NT2/D1 (cell line): Measurements from ENCODE around the gene PWWP3B.
"Not testable (repeated sequence)": the region's sequence is repeated elsewhere in the genome, so short reads cannot be mapped to it uniquely, and the experiment has no call there.

Source experiments
- DNase-seq: peaks from one replicate; pipeline ENCODE4 v3.0.0-alpha.2; 2011; ENCODE audit warnings: low read depth, low spot score
- H3K27me3 ChIP-seq: 2 replicates; pipeline ENCODE4 v1.6.0; 2011; ENCODE audit warnings: mild to moderate bottlenecking; ENCODE audit not compliant: insufficient read length, insufficient read depth
- H3K36me3 ChIP-seq: 2 replicates; pipeline ENCODE4 v1.6.1; 2011; ENCODE audit warnings: mild to moderate bottlenecking, low read length, mixed read lengths; ENCODE audit not compliant: insufficient read depth, insufficient read length
- H3K4me1 ChIP-seq: 2 replicates; pipeline ENCODE4 v1.5.1; 2011; ENCODE audit not compliant: insufficient read depth, insufficient read length
- H3K4me3 ChIP-seq: 2 replicates; pipeline ENCODE4 v1.5.1; 2011; ENCODE audit warnings: low read depth; ENCODE audit not compliant: insufficient read length
- H3K9ac ChIP-seq: 2 replicates; pipeline ENCODE4 v1.6.0; 2011; ENCODE audit warnings: low read depth; ENCODE audit not compliant: insufficient read length
- H3K9me3 ChIP-seq: 2 replicates; pipeline ENCODE4 v1.5.1; 2011; ENCODE audit warnings: mild to moderate bottlenecking, low read length; ENCODE audit not compliant: insufficient read depth
- SUZ12 ChIP-seq: IDR thresholded peaks from 2 replicates; pipeline ENCODE4 v1.6.1; 2011; ENCODE audit not compliant: insufficient read length, insufficient read depth; ENCODE audit errors: extremely low read depth
- YY1 ChIP-seq: IDR thresholded peaks from 2 replicates; pipeline ENCODE4 v1.6.1; 2011; ENCODE audit not compliant: insufficient read length, insufficient read depth
- ZNF274 ChIP-seq: IDR thresholded peaks from 2 replicates; pipeline ENCODE4 v1.6.1; 2011; ENCODE audit warnings: mild to moderate bottlenecking, low read depth, low read length

Gene PWWP3B

DNA sequence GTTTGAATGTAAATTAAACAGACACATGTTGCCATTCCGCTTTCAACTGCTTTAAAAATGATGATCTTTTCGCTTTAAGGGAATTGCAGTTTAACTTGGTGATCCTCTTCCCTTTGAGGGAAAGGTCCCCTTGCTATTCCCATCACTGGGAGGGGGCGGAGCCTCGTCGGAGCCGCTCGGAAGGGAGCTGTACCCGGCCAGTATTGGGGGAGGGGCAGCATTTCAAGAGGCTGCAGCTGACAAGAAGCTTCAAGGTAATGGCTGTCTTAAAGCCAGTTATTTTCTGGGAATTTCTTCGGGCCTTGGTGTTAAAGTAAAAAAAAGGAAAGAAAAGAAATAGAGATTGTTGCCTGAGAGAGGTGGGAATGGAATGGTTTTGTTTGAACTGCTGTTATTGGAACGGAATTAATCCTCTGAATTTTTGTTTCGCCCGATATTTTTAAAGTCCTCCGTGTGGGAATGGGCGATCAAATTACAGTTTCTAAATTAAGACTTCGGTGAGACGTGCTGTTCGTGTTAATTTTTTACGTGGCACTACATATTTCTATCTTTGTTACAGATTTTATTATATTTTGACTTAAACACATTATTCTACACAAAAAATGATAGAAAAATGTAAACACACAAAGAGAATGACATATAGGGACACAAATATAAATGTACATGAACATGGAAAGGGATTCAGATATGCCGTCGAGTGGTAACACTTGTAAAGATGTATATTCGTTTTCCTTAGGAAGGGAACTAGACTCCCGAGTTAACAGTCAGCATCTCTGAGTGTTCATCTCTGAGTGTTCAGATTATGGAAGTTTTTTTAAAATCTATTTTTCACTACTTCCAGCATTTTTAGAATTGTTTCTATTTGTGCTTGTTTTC lies 9.2 kb downstream of the PWWP3B start:
- Histone ChIP-seq H3K9me3 (no peaks in the 10 kb centered on the region; the same call in 1 of the 2 replicates), H3K4me1 (no peaks in the 10 kb centered on the region), H3K36me3 (no peaks in the 10 kb centered on the region), H3K9ac (no peak overlapping the region), H3K4me3 (peak overlapping the region; percentile 1), H3K27me3 (no peaks in the 10 kb centered on the region)
- no peak for TF ChIP-seq SUZ12
- no peak for TF ChIP-seq YY1
- TF ChIP-seq ZNF274 = no peak
- DNase-seq = peak; percentile 73

DNA sequence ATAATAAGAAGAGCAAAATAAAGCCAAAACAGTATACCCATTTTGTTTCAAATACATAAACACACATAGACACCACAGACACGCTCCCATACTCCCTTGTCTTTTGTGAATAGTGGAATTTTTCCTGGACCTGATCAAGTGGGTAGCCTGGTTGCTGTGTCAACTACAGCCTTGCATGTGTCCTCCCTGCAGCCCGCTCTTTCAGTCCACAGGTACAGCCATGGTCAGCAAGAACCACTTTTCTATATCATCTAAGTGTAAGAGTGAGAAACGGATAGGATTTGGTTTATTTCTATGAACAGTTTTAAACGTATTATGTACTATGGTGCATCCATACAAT lies 9.8 kb downstream of the PWWP3B start:
- TF ChIP-seq SUZ12 = no peak
- no peak for TF ChIP-seq YY1
- TF ChIP-seq ZNF274 = no peak
- no peak for DNase-seq
- no peaks in the 10 kb centered on the region; the same call in 1 of the 2 replicates for H3K9me3 ChIP-seq
- no peaks in the 10 kb centered on the region for H3K36me3 ChIP-seq
- H3K27me3 ChIP-seq = no peaks in the 10 kb centered on the region
- no peak overlapping the region for H3K4me3 ChIP-seq
- H3K4me1 ChIP-seq = no peaks in the 10 kb centered on the region
- H3K9ac ChIP-seq = no peak overlapping the region

DNA sequence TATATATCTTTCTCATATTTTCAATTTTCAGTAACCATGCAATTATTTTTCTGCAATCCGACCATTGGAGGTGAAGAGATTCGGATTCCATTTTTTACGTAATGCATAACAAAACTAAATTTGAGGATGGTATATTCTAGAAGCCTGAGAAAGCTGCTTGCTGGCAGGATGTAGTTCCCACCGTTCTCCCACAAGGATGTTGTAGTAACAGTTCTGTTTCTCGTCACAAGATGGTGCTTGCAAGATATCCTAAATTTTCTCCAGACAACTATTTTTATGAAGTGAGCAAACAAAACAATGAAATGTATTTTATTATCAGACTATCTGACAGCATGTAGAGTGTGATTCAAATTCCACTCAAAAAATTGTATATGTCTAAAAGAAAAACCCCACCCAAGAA lies 10.7 kb downstream of the PWWP3B start:
- Histone ChIP-seq H3K27me3 (no peaks in the 10 kb centered on the region), H3K9ac (no peak overlapping the region), H3K4me3 (no peak overlapping the region), H3K9me3 (no peaks in the 10 kb centered on the region; the same call in 1 of the 2 replicates), H3K4me1 (no peaks in the 10 kb centered on the region), H3K36me3 (no peaks in the 10 kb centered on the region)
- no peak for TF ChIP-seq YY1
- no peak for DNase-seq

DNA sequence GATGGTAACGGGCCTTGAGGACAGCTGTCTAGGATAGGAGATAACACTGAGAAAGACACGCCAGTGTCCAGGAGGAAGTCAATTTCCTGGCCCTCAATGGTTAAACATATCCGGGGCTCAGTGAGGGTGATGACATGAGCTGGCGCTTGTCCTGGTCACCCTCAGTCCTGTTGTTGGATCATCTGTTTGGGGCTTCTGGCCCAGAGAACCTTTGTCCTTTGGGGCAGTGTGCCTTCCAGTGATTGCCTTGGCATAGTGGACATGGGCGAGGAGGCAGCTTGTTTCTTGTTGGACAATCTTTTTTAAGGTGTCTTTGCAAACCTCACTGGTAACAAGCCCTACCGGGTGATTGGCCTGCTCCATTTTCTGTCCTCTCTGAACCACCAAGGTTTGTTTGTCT lies 15.6 kb downstream of the PWWP3B start:
- H3K27me3 ChIP-seq, H3K9ac ChIP-seq, H3K9me3 ChIP-seq, H3K4me1 ChIP-seq, H3K4me3 ChIP-seq, DNase-seq, H3K36me3 ChIP-seq: not testable (repeated sequence)

DNA sequence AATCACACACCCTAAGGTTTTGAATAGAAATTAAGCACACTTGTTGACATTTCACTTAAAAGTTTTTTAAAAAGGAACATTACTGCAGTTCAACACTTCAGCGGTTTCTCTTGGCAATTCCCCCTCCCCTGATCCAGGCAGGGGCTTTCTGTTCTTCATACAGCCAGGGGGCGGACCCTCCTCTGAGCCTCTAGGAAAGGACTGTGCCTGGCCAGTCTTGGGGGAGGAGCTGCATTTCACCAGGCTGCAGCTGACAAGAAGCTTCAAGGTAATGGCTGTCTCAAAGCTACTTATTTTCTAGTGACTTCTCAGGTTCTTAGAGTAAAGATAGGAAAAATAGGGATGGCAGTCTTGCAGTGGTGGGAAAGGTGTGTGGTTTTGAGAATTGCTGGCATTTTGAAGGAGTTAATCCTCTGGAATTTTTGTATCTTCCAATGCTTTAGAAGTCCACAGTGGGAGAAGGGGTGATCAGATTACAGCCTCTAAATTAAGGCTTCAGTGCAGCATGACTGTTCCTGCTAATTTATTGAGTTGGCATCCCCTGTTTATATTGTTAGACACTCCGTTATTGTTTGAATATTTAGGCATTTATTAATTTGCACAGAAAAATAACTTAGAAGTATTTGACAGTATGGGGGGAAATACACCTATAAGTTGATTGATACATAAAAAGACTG lies 33.5 kb downstream of the PWWP3B start:
- H3K4me3 ChIP-seq = no peak overlapping the region
- H3K27me3 ChIP-seq = no peaks in the 10 kb centered on the region
- H3K36me3 ChIP-seq = no peaks in the 10 kb centered on the region
- no peak overlapping the region for H3K9ac ChIP-seq
- no peaks in the 10 kb centered on the region for H3K9me3 ChIP-seq
- no peaks in the 10 kb centered on the region for H3K4me1 ChIP-seq
- peak; percentile 30 for DNase-seq
- TF ChIP-seq YY1 (no peak), SUZ12 (no peak), ZNF274 (no peak)

DNA sequence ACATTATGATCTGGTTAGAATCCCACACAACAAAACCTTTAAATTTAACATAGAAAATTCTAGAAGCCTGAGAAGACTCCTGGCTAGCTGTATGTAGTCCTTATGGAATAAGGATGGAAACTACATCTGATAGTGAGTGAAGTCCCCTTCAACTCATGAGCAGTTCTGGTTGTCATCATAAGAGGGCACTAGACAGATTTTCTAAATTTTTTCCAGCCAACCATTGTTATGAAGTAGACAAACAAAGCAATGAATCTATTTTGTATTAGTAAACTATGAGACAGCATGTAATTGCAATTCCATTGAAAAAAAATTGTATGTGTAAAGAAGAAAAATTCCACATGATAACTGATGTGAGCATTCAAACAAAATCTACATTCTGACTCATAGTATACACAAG lies 35.2 kb downstream of the PWWP3B start:
- TF ChIP-seq ZNF274 (no peak), SUZ12 (no peak), YY1 (no peak)
- no peaks in the 10 kb centered on the region for H3K9me3 ChIP-seq
- no peak overlapping the region for H3K4me3 ChIP-seq
- H3K27me3 ChIP-seq = no peaks in the 10 kb centered on the region
- no peak for DNase-seq
- no peak overlapping the region for H3K9ac ChIP-seq
- no peaks in the 10 kb centered on the region for H3K36me3 ChIP-seq
- no peaks in the 10 kb centered on the region for H3K4me1 ChIP-seq

DNA sequence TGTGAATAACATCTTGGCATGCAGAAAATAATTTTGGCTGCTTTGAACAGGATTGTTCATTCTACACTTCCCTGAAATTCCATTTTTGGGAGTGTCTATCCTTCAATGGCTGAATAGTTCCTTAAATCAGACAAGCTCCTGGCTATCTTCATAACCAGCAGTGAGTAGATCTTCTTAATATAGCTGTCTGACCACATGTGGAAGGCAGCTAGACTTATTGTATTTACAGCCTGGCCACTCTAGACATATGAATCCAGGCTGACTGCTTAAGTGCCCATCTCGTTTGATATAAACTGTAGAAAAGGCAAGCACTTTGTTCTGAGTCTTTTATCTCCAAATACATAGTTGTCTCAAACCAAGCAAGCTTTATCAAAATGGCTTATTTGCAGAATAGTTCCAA lies 40.0 kb downstream of the PWWP3B start:
- no peaks in the 10 kb centered on the region for H3K9me3 ChIP-seq
- no peaks in the 10 kb centered on the region for H3K4me1 ChIP-seq
- no peak overlapping the region for H3K4me3 ChIP-seq
- no peak overlapping the region for H3K9ac ChIP-seq
- no peak for DNase-seq
- TF ChIP-seq ZNF274 = no peak
- no peak for TF ChIP-seq YY1
- no peak for TF ChIP-seq SUZ12
- H3K27me3 ChIP-seq = no peaks in the 10 kb centered on the region
- H3K36me3 ChIP-seq = no peaks in the 10 kb centered on the region
